ENCODE results near the gene HYAL3.
"Not testable (repeated sequence)": the region's sequence is repeated elsewhere in the genome, so short reads cannot be mapped to it uniquely, and the experiment has no call there.

The HYAL3 gene

DNA sequence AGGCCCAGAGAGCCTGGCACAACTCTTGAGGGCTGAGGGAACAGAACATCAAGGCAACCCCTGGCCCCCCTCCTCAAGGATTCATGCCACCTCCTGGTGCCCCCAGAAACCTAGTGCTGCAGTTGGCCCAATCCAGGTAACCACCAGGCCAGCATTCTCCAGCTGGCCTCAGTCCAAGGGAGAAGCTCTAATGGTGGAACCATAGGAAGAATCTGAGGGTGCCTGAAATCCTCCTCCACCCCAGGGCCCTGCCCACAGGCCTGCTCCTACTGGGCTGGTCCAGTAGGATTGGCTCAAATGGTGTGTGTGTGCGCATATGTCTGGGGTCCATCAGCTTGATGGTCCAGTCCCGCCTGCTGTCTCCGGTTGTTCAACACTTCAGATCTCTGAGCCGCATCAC, 15.6 kb upstream of the HYAL3 start:
- DNase-seq (ENCODE audit: low spot score), result no peak

DNA sequence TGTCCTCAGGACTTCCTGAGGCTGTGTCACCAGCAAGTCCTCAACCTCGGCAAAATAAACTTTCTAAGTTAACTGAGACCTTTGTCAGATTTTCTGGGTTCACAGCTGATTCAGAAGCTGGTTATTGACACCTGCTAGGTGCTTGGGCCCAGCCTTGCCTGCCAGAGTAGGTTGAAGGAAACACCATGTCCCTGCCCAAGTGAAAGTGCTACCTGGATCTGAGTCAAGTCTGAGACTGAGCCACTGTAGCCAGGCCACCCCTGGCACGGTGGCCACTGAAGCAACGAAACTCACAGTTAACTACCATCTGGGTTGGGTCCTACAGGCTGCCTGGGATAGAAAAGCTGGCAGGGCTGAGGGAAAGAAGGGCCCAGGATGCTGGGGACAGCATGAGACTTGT, 15.1 kb upstream of the HYAL3 start:
- no peak for DNase-seq (ENCODE audit: low spot score)

DNA sequence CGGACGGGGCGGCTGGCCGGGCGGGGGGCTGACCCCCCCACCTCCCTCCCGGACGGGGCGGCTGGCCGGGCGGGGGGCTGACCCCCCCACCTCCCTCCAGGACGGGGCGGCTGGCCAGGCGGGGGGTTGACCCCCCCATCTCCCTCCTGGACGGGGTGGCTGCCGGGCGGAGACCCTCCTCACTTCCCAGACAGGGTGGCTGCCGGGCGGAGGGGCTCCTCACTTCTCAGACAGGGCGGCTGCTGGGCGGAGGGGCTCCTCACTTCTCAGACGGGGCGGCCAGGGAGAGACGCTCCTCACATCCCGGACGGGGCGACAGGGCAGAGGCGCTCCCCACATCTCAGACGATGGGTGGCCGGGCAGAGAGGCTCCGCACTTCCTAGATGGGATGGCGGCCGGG, 12.8 kb upstream of the HYAL3 start:
- not testable (repeated sequence) for DNase-seq (ENCODE audit: low spot score)

GRCh38 chr3:50304601-50305000, 5.4 kb upstream of the HYAL3 start:
- DNase-seq (ENCODE audit: low spot score), result no peak

GRCh38 chr3:50303013-50303815, 4.0 kb upstream of the HYAL3 start, which contains the start of gene HYAL1:
Gene HYAL1 (minus strand): TSS chr3:50303574. CDS start chr3:50302956, 618 bp downstream.
- no peak for DNase-seq (ENCODE audit: low spot score)

DNA sequence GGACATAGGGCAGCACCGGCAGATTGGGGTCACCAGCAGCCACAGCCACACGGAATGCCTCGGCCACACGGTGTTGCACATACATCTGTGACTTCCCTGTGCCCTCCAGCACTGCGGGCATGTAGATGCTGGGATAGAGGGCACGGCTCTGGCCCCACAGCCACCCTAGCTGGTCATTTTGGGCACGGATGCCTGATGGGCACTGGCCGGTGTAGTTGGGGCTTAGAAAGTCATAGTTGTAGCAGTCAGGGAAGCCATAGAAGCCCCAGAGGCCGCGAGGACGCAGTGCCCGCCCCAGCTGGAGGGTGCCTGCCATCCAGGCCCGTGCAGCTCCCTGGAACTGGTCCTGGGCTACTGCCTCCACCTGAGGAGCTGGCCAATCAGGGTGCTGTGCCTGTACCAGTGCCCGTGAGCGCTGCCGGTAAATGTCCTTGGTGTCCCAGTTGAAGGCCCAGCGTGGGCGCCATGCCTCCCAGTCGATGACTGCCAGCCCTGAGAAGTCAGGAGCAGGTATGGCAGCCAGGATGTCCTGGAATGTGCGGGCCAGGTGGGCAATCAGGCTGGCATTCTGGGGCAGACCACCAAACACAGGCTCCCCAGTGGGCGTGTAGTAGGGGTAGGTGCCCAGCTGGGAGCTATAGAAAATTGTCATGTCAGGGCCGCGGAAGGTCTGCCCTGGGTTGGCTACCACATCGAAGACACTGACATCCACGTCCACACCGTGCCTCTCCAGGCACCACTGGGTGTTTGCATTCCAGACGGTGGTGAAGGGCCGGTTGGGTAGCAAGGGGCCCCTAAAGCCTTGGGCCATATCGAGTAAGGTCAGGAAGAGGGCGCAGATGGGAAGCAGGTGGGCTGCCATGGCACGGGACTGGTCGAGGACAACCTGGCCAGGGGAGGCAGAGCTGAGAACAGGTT, 3.1 kb upstream of the HYAL3 start:
- no peak for DNase-seq (ENCODE audit: low spot score)

DNA sequence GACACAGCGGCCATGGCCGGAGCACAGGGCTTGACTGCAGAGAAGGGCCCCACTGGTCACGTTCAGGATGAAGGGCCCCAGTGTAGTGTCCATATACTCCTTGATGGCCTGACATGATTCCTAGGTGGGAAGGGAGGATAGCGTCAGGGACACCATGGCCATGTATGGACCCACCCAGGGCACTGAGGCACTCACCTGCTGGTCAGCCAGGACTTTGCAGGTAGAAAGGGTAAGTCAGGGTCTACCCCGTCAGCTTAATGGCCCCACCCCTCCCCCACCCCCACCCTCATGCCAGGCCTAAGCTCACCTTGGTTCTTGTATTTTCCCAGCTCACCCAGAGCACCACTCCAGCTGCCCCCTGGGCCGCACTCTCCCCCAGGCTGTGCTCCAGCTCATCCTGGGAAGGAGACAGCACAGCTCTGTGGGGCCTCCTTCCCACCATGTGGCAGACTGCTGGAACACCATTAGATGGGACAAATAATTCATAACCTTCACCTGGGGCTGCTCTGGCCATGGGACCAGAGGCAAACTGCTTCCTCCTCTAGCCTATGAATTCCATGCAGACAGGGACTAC, 1.6 kb upstream of the HYAL3 start:
- no peak for DNase-seq (ENCODE audit: low spot score)

GRCh38 chr3:50299929-50300680, 900 bp upstream of the HYAL3 start:
- no peak for DNase-seq (ENCODE audit: low spot score)

DNA sequence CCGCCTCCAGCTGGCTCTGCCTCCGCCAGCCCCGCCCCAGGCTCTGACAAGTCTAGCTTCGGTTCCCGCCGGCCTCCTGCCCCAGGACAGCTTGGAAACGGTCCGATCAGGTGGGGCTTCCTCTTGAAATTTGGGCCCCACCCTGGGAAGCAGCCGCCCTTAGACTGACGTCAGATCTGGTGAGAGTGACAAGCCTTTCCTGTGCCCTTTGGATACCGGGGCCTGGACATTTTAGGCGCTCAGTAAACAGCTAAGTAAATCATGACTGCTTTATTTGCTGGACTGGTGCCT, 378 bp upstream of the HYAL3 start:
- DNase-seq (ENCODE audit: low spot score), result no peak

- DNase-seq (ENCODE audit: low spot score), result no peak
These were observed 1.1 kb downstream of the HYAL3 start for GRCh38 chr3:50297896-50298725.

DNA sequence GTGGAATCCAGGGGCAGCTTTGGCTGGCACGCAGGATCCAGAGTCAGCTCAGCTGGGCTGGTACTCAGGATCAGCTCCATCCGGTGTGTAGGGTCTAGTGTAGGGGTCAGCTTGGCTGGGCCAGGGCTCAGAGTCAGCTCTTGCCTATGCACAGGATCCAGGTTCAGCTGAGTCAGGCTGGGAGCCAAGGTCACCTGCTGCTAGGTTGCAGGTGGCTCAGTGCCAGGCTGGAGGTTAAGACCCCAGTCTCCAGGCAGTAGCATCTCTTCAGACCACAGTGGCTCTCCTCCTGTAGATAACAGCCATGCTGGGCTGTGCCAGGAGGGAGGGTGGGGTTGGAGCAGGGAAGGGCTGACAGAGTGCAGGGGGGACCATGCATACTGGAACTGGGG, 1.8 kb downstream of the HYAL3 start:
- DNase-seq (ENCODE audit: low spot score), result no peak

DNA sequence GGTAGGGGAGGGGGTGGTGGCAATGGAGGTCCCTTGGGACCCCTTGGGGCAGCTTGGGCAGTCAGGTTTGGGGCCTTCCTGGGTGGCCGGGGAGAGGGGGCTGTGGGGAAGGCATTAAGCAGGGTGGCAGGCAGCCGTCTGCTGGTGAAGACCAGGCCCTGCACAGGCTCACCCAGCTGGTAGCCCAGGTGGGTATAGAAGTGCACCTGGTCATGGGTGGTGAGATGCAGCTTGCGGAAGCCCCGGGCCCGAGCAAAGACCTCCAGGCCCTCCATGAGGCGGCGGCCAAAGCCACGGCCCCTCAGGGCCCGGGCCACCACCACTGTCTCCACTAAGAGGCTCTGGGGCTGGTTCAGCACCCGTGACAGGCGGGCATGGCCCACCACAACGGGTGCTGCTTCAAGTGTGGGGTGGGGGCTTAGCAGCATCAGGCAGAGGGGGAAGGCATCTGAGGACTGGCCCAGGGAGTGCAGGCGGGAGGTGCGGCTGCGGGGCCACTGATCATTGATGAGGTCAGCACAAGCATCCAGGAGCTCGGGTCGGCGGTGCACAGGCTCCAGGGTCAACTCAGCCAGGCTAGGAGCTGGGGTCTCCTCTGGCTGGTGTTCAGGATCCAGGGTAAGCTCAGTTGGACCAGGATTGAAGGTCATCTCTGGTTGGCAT, 2.4 kb downstream of the HYAL3 start:
- no peak for DNase-seq (ENCODE audit: low spot score)

DNA sequence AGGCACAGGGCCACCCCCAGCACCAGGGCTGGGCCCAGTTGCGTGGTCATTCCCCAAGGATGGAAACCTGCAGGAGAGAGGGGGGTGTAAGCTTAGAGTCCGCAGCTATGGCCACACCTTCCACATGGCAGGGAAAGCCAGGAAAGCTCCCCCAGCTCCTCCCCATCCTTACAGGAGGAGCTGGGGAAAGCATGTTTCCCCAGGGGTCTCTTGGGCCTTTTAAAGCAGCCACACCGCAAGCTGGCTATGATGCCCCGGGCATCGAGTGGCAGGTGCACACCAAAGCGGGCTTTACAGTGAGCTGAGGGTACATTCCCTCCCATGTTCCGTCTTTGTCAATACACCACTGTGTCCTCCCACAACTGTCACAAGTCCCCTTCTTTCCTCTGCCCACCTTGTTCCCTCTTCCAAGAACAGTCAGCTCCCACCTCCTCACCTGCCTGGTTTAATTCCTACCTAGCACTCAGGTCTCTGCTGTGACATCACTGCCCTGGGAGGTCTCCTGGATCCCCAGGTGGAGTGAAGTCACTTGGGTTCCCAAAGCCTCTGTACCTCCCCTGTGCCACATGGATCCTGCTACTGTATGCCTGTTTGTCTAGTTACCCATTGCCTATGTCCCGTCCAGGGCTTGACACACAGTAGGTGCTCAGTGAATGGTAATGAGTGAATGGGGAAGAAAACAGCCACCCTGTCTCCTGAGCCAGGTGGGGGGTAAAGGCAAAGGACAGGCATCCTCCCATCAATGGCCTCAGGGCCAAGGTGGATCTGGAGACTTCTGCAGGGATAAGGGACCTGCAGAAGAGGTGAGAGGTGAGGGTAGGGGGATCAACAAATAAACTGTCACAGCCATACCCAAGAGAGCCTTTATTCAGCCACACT, 3.4 kb downstream of the HYAL3 start:
- no peak for DNase-seq (ENCODE audit: low spot score)

GRCh38 chr3:50294492-50295403, 4.5 kb downstream of the HYAL3 start:
- DNase-seq (ENCODE audit: low spot score), result no peak

DNA sequence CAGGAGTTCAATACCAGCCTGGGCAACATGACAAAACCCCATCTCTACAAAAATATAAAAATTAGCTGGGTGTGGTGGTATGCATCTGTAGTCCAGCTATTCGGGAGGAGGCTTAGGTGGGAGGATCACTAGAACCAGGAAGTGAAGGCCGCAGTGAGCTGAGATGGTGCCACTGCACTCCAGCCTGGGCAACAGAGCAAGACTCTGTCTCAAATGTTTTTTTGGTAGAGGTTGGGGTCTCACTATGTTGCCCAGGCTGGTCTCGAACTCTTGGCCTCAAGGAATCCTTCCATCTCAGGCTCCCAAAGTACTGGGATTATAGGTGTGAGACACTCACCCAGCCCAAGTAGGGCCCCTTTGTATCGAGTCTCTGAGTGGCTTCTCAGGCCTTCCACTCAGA, 5.1 kb downstream of the HYAL3 start:
- DNase-seq (ENCODE audit: low spot score), result no peak

GRCh38 chr3:50293079-50293801, 6.0 kb downstream of the HYAL3 start:
- DNase-seq (ENCODE audit: low spot score), result no peak

GRCh38 chr3:50292159-50293078, 6.8 kb downstream of the HYAL3 start, which contains the start of gene IFRD2:
Gene IFRD2 (minus strand): TSS chr3:50292429. CDS start chr3:50292274, 155 bp downstream.
- peak; percentile 97 for DNase-seq (ENCODE audit: low spot score)
